Keratinocyte (primary cell): ENCODE data around the gene GPR37. TPM values are rescaled to one million over a fixed set of nuclear protein-coding genes. Genes with fewer than 3 reads are reported as not detected.

Experiments
- DNase-seq: peaks from one replicate; pipeline ENCODE4 v3.0.0-alpha.2; 2011; ENCODE audit warnings: low read depth, missing footprints, low spot score
- FAIRE-seq: peaks from 2 replicates; lab custom pipeline; 2011; peaks lifted over from hg19 to GRCh38; lab: Jason Lieb, UNC
- H2AFZ ChIP-seq: 2 replicates; pipeline ENCODE4 v1.6.0; 2012; ENCODE audit warnings: low read length, control low read depth, inconsistent platforms; ENCODE audit not compliant: control insufficient read depth
- H3K27ac ChIP-seq: 2 replicates; pipeline ENCODE4 v1.5.1; 2011; ENCODE audit warnings: low read length; ENCODE audit not compliant: control insufficient read depth, insufficient read depth
- H3K27me3 ChIP-seq: 3 replicates; pipeline ENCODE4 v1.6.0; 2011; ENCODE audit warnings: low read length; ENCODE audit not compliant: control insufficient read depth, insufficient read depth; ENCODE audit errors: extremely low read depth
- H3K36me3 ChIP-seq, 2 experiments: 2 replicates in 1 of 2; 3 replicates in 1 of 2; pipeline ENCODE4 v1.5.1; 2011; ENCODE audit warnings: low read length in 2 of 2, mild to moderate bottlenecking in 1 of 2; ENCODE audit not compliant: control insufficient read depth in 2 of 2, insufficient read depth in 2 of 2; ENCODE audit errors: extremely low read depth in 1 of 2
- H3K4me1 ChIP-seq: 3 replicates; pipeline ENCODE4 v1.5.1; 2011; ENCODE audit warnings: low read length; ENCODE audit not compliant: control insufficient read depth, insufficient read depth; ENCODE audit errors: extremely low read depth
- H3K4me2 ChIP-seq: 3 replicates; pipeline ENCODE4 v1.6.0; 2011; ENCODE audit warnings: low read depth, low read length; ENCODE audit not compliant: control insufficient read depth, insufficient read depth; ENCODE audit errors: extremely low read depth
- H3K4me3 ChIP-seq, 3 experiments: fragments of 200-600 bp in 1 of 3; sonication (generic) in 1 of 3; 2 replicates in 2 of 3; 3 replicates in 1 of 3; pipeline ENCODE4 v1.5.1; 2011 to 2016; ENCODE audit warnings: low read length in 3 of 3, mild to moderate bottlenecking in 3 of 3, control low read depth in 2 of 3, inconsistent platforms in 1 of 3, low read depth in 1 of 3, mixed read lengths in 1 of 3, mixed run types in 1 of 3, moderate library complexity in 1 of 3; ENCODE audit not compliant: control insufficient read depth in 2 of 3, insufficient read depth in 2 of 3; ENCODE audit errors: extremely low read depth in 1 of 3
- H3K79me2 ChIP-seq: 2 replicates; pipeline ENCODE4 v1.6.0; 2012; ENCODE audit warnings: low read length; ENCODE audit not compliant: control insufficient read depth, insufficient read depth
- H3K9ac ChIP-seq: 3 replicates; pipeline ENCODE4 v1.6.0; 2011; ENCODE audit warnings: low read length; ENCODE audit not compliant: control insufficient read depth, insufficient read depth; ENCODE audit errors: extremely low read depth
- H3K9me1 ChIP-seq: 3 replicates; pipeline ENCODE4 v1.6.0; 2011; ENCODE audit warnings: low read length; ENCODE audit not compliant: control insufficient read depth, insufficient read depth; ENCODE audit errors: extremely low read depth
- H3K9me3 ChIP-seq: 2 replicates; pipeline ENCODE4 v1.5.1; 2012; ENCODE audit warnings: low read depth, low read length; ENCODE audit not compliant: control insufficient read depth
- H4K20me1 ChIP-seq: 3 replicates; pipeline ENCODE4 v1.6.0; 2011; ENCODE audit warnings: low read length; ENCODE audit not compliant: control insufficient read depth, insufficient read depth; ENCODE audit errors: extremely low read depth
- CTCF ChIP-seq, 3 experiments: IDR thresholded peaks in 1 of 3; conservative IDR thresholded peaks in 1 of 3; optimal IDR thresholded peaks in 1 of 3; 2 replicates in 2 of 3; 3 replicates in 1 of 3; pipeline versions ENCODE3 to v1.5.1; 2011; ENCODE audit warnings: low read length in 3 of 3, mild to moderate bottlenecking in 3 of 3, moderate library complexity in 2 of 3, control low read depth in 1 of 3, inconsistent platforms in 1 of 3; ENCODE audit not compliant: insufficient read depth in 2 of 3; ENCODE audit errors: extremely low read depth in 1 of 3
- EZH2 ChIP-seq: IDR thresholded peaks from one replicate; pipeline ENCODE4 v1.6.1; 2012; ENCODE audit warnings: inconsistent platforms, mild to moderate bottlenecking, low read length, moderate library complexity
- dilution Hi-C: fragments of 300-500 bp; cut with MboI; formaldehyde crosslinking; loops from one replicate; pipeline ENCODE4 v1.7.0; 2020; ENCODE audit warnings: low sequenced_read_pairs; ENCODE audit not compliant: extremely low pct_ligation_motif_present
- polyA plus RNA-seq, 5 experiments: library from polyadenylated mRNA; depleted of rRNA in 3 of 5; stranded (reverse) in 3 of 5; stranded (forward) in 1 of 5; unstranded in 1 of 5; fragments of >200 nt; gene quantifications; 1 replicate in 1 of 5; 2 replicates in 3 of 5; 3 replicates in 1 of 5; pipeline versions ENCODE4 v1.2.1 to v1.2.3, GENCODE V29; 2011 to 2012; ENCODE audit warnings: missing spikeins in 2 of 5, low read depth in 1 of 5, low replicate concordance in 1 of 5

GPR37 gene
- polyA plus RNA-seq, 1 donor (not counting 4 experiments of a cell fraction or from before 2014, with no cell fraction given), result 0.58 TPM

GRCh38 chr7:124747072-124747471 lies 18.5 kb downstream of the GPR37 start:
- Histone ChIP-seq H3K4me2 (no peak overlapping the region), H3K79me2 (no peaks in the 10 kb centered on the region), H3K4me1 (no peaks in the 10 kb centered on the region), H3K9me3 (no peaks in the 10 kb centered on the region), H2AFZ (no peak overlapping the region), H3K27me3 (no peaks in the 10 kb centered on the region), H4K20me1 (no peaks in the 10 kb centered on the region), H3K4me3 (no peak overlapping the region), H3K9ac (no peak overlapping the region), H3K36me3 (no peaks in the 10 kb centered on the region), H3K27ac (no peak overlapping the region), H3K9me1 (no peaks in the 10 kb centered on the region)
- TF ChIP-seq EZH2 (no peak), CTCF (optimal IDR thresholded peaks at IDR 0.05 in 1 of 3, IDR thresholded peaks at IDR 0.05 in 1 of 3, conservative IDR thresholded peaks at IDR 0.05 in 1 of 3; ENCODE audit: extremely low read depth in 1 of 3, insufficient read depth in 2 of 3, low read length in 3 of 3) (no peak)
- FAIRE-seq (no peak), DNase-seq (no peak)
- dilution Hi-C loops, result no loop called here

GRCh38 chr7:124738639-124739038 lies 27.0 kb downstream of the GPR37 start:
- DNase-seq (no peak), FAIRE-seq (no peak)
- Histone ChIP-seq H3K36me3 (no peaks in the 10 kb centered on the region), H3K4me1 (no peaks in the 10 kb centered on the region), H3K9me3 (no peaks in the 10 kb centered on the region), H4K20me1 (no peaks in the 10 kb centered on the region), H3K27me3 (no peaks in the 10 kb centered on the region), H2AFZ (no peak overlapping the region), H3K9ac (no peak overlapping the region), H3K9me1 (no peaks in the 10 kb centered on the region), H3K79me2 (no peaks in the 10 kb centered on the region), H3K4me2 (no peak overlapping the region), H3K4me3 (no peak overlapping the region), H3K27ac (no peak overlapping the region)
- TF ChIP-seq CTCF (optimal IDR thresholded peaks at IDR 0.05 in 1 of 3, IDR thresholded peaks at IDR 0.05 in 1 of 3, conservative IDR thresholded peaks at IDR 0.05 in 1 of 3; ENCODE audit: extremely low read depth in 1 of 3, insufficient read depth in 2 of 3, low read length in 3 of 3), result no peak
- TF ChIP-seq EZH2, result no peak
- dilution Hi-C loops, result no loop called here
